HCT116 (cell line): ENCODE measurements around the gene ACTR1A. TPM values are rescaled to one million over a fixed set of nuclear protein-coding genes. Genes with fewer than 3 reads are reported as not detected.

Source experiments
- ATAC-seq: fragments of 200-7000 bp; cut with Tn5 transposase; 2 replicates; pipeline ENCODE4 v1.9.1; 2020; ENCODE audit warnings: mild to moderate bottlenecking, moderate library complexity
- BruUV-seq: library from RNA; stranded (reverse); fragments of 400-500 nt; replicated peaks from 2 replicates; lab custom pipeline; 2021; lab: Mats Ljungman, UMichigan
- CTCF ChIA-PET: fragments of 300-600 bp; sonication (Branson Sonifier 250); formaldehyde crosslinking; loops from one replicate; lab custom pipeline; 2021; ENCODE audit warnings: antibody characterized with exemption; lab: Charles Lee
- POLR2A ChIA-PET: fragments of 300-600, 350-600 bp; sonication (Branson Sonifier 250); formaldehyde crosslinking; loops from one replicate; lab custom pipeline; 2021; ENCODE audit warnings: antibody characterized with exemption; lab: Charles Lee
- RAD21 ChIA-PET, 2 experiments: fragments of 300-600 bp; sonication (Branson Sonifier 250); formaldehyde crosslinking; loops; one replicate each; lab custom pipeline; 2023; ENCODE audit warnings: low total read pairs in 2 of 2; ENCODE audit not compliant: uncharacterized antibody in 2 of 2, unreplicated experiment in 2 of 2, low non-redundant PET in 1 of 2; lab: Charles Lee
- DNase-seq: peaks from one replicate; pipeline ENCODE4 v3.0.0-alpha.2; 2010; ENCODE audit warnings: low read depth, low spot score
- H2AFZ ChIP-seq: fragments of 200-600 bp; shearing (Covaris generic), sonication (generic); 2 replicates; pipeline ENCODE4 v1.6.1; 2017; ENCODE audit warnings: low read depth, mixed run types, mixed read lengths, antibody characterized with exemption, low read length; ENCODE audit not compliant: poor library complexity, severe bottlenecking
- H3K27ac ChIP-seq: 2 replicates; pipeline ENCODE4 v1.5.1; 2012; ENCODE audit warnings: low read depth, low read length
- H3K27me3 ChIP-seq: fragments of 200-600 bp; sonication (generic); 2 replicates; pipeline ENCODE4 v1.6.1; 2016; ENCODE audit warnings: mixed run types, low read length, mixed read lengths; ENCODE audit not compliant: insufficient read depth
- H3K36me3 ChIP-seq, 2 experiments: fragments of 200-500 bp in 1 of 2; fragments of 200-600 bp in 1 of 2; sonication (Bioruptor generic) in 1 of 2; sonication (generic) in 1 of 2; 2 replicates each; pipeline versions ENCODE4 v1.5.1 to v1.6.1; 2014 to 2016; ENCODE audit warnings: low read length in 2 of 2, inconsistent platforms in 1 of 2, mixed read lengths in 1 of 2, mixed run types in 1 of 2; ENCODE audit not compliant: insufficient read depth in 2 of 2, control insufficient read depth in 1 of 2
- H3K4me1 ChIP-seq, 2 experiments: fragments of 200-600 bp in 1 of 2; sonication (generic) in 1 of 2; 2 replicates each; pipeline versions ENCODE4 v1.5.1 to v1.6.1; 2012 to 2017; ENCODE audit warnings: low read length in 2 of 2, inconsistent platforms in 1 of 2, mild to moderate bottlenecking in 1 of 2, mixed read lengths in 1 of 2, mixed run types in 1 of 2, moderate library complexity in 1 of 2; ENCODE audit not compliant: insufficient read depth in 2 of 2, control insufficient read depth in 1 of 2
- H3K4me2 ChIP-seq: fragments of 200-600 bp; sonication (generic); 2 replicates; pipeline ENCODE4 v1.6.1; 2017; ENCODE audit warnings: mixed run types, low read length, mixed read lengths
- H3K4me3 ChIP-seq, 2 experiments: fragments of 200-600 bp in 1 of 2; sonication (generic) in 1 of 2; replicated peaks in 1 of 2; 2 replicates each; pipeline ENCODE4 v1.5.1; 2011 to 2016; ENCODE audit warnings: low read length in 2 of 2, control low read depth in 1 of 2, low read depth in 1 of 2, mild to moderate bottlenecking in 1 of 2, mixed read lengths in 1 of 2, mixed run types in 1 of 2
- H3K79me2 ChIP-seq: fragments of 200-600 bp; sonication (generic); 2 replicates; pipeline ENCODE4 v1.6.1; 2017; ENCODE audit warnings: mild to moderate bottlenecking, mixed run types, low read length, moderate library complexity, mixed read lengths; ENCODE audit not compliant: insufficient read depth
- H3K9ac ChIP-seq: fragments of 200-600 bp; sonication (generic); 2 replicates; pipeline ENCODE4 v1.6.1; 2016; ENCODE audit warnings: low read length, mixed read lengths
- H3K9me2 ChIP-seq: fragments of 200-600 bp; sonication (generic), shearing (Covaris generic); 2 replicates; pipeline ENCODE4 v1.6.1; 2017; ENCODE audit warnings: mixed run types, mild to moderate bottlenecking, moderate library complexity; ENCODE audit not compliant: insufficient read depth
- H3K9me3 ChIP-seq, 2 experiments: fragments of 200-500 bp in 1 of 2; fragments of 200-600 bp in 1 of 2; sonication (Bioruptor generic) in 1 of 2; sonication (generic) in 1 of 2; 2 replicates each; pipeline ENCODE4 v1.6.1; 2014 to 2017; ENCODE audit warnings: low read length in 2 of 2, mixed read lengths in 2 of 2, inconsistent platforms in 1 of 2, low read depth in 1 of 2, mild to moderate bottlenecking in 1 of 2, mixed run types in 1 of 2, moderate library complexity in 1 of 2; ENCODE audit not compliant: control insufficient read depth in 1 of 2, insufficient read depth in 1 of 2
- H4K20me1 ChIP-seq: fragments of 200-600 bp; sonication (generic), shearing (Covaris generic); 2 replicates; pipeline ENCODE4 v1.6.1; 2017; ENCODE audit warnings: mixed run types, mild to moderate bottlenecking, moderate library complexity; ENCODE audit not compliant: insufficient read depth
- CEBPB ChIP-seq: IDR thresholded peaks from 2 replicates; pipeline ENCODE4 v1.6.1; 2012; ENCODE audit warnings: low read depth
- EGR1 ChIP-seq: IDR thresholded peaks from 2 replicates; pipeline ENCODE4 v1.6.1; 2012; ENCODE audit warnings: low read depth
- EZH2phosphoT487 ChIP-seq: fragments of 200-600 bp; IDR thresholded peaks from 2 replicates; pipeline ENCODE4 v1.6.1; 2018; ENCODE audit warnings: antibody characterized with exemption, borderline replicate concordance
- JUND ChIP-seq: IDR thresholded peaks from 2 replicates; pipeline ENCODE4 v1.6.1; 2012
- MAX ChIP-seq: IDR thresholded peaks from 2 replicates; pipeline ENCODE4 v1.6.1; 2012
- POLR2AphosphoS5 ChIP-seq: IDR thresholded peaks from 2 replicates; pipeline ENCODE4 v1.6.1; 2011; ENCODE audit warnings: mild to moderate bottlenecking, low read depth, low read length, moderate library complexity
- SP1 ChIP-seq: IDR thresholded peaks from 2 replicates; pipeline ENCODE4 v1.6.1; 2012; ENCODE audit warnings: low read depth
- SRF ChIP-seq: IDR thresholded peaks from 2 replicates; pipeline ENCODE4 v1.6.1; 2012; ENCODE audit warnings: low read depth
- TCF7L2 ChIP-seq: IDR thresholded peaks from 2 replicates; pipeline ENCODE4 v1.7.0; 2011; ENCODE audit warnings: borderline replicate concordance, inconsistent platforms; ENCODE audit not compliant: insufficient read depth, insufficient read length; ENCODE audit errors: extremely low read depth
- ZFX ChIP-seq: fragments of 450-650 bp; IDR thresholded peaks from 2 replicates; pipeline ENCODE4 v1.6.1; 2017
- ZNF274 ChIP-seq: fragments of 200-500 bp; sonication (Bioruptor generic); IDR thresholded peaks from 2 replicates; pipeline ENCODE4 v1.6.1; 2014; ENCODE audit warnings: mild to moderate bottlenecking, low read depth, low read length, inconsistent platforms
- intact Hi-C: fragments of 100-400 bp; cut with micrococcal nuclease; formaldehyde crosslinking; loops from 2 replicates; pipeline ENCODE4 v1.10.0; 2022
- total RNA-seq: library from RNA; stranded (reverse); gene quantifications from one replicate; pipeline ENCODE4 v1.2.1, GENCODE V29; 2021; ENCODE audit not compliant: unreplicated experiment
- TF ChIP-seq, protein P1 (sequence below): IDR thresholded peaks from 2 replicates; pipeline ENCODE4 v1.6.1; 2012; ENCODE audit warnings: low read depth
- TF ChIP-seq, protein P2 (sequence below): IDR thresholded peaks from 2 replicates; pipeline ENCODE4 v1.6.1; 2012
- TF ChIP-seq, protein P3 (sequence below), 3 experiments: fragments of 200-600 bp in 1 of 3; sonication (generic) in 1 of 3; IDR thresholded peaks in 2 of 3; conservative IDR thresholded peaks in 1 of 3; 2 replicates each; pipeline ENCODE4 v1.5.1; 2012 to 2017; ENCODE audit warnings: low read depth in 2 of 3, low read length in 2 of 3, antibody characterized with exemption in 1 of 3, borderline replicate concordance in 1 of 3, control low read depth in 1 of 3, mild to moderate bottlenecking in 1 of 3, mixed read lengths in 1 of 3, mixed run types in 1 of 3, moderate library complexity in 1 of 3; ENCODE audit not compliant: insufficient read depth in 1 of 3

Gene ACTR1A
- total RNA-seq, 1 experiment from 2014 or later: 94.2 TPM

DNA sequence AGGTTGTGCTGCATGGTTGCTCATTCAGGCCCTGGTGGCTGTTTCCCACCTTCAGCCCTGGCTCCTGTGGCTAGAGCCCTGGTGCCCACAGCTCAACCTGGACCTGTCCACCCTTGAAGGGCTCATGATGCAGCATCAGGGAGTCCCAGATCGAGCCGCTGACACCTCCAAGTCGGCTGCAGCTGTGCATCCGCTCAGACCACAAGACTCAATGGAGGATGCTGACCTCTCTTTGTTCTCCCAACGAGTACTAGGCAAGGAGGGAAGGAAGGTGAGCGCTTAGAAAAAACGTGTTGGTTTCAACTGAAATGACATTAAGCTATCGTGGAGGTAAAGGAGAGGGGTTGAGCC, 41.7 kb downstream of the ACTR1A start:
- no peak for TF ChIP-seq ZNF274
- no peak for TF ChIP-seq SP1
- TF ChIP-seq, protein P1, sequence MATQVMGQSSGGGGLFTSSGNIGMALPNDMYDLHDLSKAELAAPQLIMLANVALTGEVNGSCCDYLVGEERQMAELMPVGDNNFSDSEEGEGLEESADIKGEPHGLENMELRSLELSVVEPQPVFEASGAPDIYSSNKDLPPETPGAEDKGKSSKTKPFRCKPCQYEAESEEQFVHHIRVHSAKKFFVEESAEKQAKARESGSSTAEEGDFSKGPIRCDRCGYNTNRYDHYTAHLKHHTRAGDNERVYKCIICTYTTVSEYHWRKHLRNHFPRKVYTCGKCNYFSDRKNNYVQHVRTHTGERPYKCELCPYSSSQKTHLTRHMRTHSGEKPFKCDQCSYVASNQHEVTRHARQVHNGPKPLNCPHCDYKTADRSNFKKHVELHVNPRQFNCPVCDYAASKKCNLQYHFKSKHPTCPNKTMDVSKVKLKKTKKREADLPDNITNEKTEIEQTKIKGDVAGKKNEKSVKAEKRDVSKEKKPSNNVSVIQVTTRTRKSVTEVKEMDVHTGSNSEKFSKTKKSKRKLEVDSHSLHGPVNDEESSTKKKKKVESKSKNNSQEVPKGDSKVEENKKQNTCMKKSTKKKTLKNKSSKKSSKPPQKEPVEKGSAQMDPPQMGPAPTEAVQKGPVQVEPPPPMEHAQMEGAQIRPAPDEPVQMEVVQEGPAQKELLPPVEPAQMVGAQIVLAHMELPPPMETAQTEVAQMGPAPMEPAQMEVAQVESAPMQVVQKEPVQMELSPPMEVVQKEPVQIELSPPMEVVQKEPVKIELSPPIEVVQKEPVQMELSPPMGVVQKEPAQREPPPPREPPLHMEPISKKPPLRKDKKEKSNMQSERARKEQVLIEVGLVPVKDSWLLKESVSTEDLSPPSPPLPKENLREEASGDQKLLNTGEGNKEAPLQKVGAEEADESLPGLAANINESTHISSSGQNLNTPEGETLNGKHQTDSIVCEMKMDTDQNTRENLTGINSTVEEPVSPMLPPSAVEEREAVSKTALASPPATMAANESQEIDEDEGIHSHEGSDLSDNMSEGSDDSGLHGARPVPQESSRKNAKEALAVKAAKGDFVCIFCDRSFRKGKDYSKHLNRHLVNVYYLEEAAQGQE: no peak
- TF ChIP-seq, protein P2, sequence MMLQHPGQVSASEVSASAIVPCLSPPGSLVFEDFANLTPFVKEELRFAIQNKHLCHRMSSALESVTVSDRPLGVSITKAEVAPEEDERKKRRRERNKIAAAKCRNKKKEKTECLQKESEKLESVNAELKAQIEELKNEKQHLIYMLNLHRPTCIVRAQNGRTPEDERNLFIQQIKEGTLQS: no peak
- TF ChIP-seq, protein P3, sequence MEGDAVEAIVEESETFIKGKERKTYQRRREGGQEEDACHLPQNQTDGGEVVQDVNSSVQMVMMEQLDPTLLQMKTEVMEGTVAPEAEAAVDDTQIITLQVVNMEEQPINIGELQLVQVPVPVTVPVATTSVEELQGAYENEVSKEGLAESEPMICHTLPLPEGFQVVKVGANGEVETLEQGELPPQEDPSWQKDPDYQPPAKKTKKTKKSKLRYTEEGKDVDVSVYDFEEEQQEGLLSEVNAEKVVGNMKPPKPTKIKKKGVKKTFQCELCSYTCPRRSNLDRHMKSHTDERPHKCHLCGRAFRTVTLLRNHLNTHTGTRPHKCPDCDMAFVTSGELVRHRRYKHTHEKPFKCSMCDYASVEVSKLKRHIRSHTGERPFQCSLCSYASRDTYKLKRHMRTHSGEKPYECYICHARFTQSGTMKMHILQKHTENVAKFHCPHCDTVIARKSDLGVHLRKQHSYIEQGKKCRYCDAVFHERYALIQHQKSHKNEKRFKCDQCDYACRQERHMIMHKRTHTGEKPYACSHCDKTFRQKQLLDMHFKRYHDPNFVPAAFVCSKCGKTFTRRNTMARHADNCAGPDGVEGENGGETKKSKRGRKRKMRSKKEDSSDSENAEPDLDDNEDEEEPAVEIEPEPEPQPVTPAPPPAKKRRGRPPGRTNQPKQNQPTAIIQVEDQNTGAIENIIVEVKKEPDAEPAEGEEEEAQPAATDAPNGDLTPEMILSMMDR (IDR thresholded peaks at IDR 0.05 in 2 of 3, conservative IDR thresholded peaks at IDR 0.05 in 1 of 3; ENCODE audit: borderline replicate concordance in 1 of 3, insufficient read depth in 1 of 3, low read depth in 2 of 3, low read length in 2 of 3): no peak
- TF ChIP-seq SRF: no peak
- TF ChIP-seq ZFX: no peak
- no peak for TF ChIP-seq EGR1
- TF ChIP-seq EZH2phosphoT487: no peak
- TF ChIP-seq TCF7L2: no peak
- no peak for TF ChIP-seq POLR2AphosphoS5
- TF ChIP-seq MAX: no peak
- no peak for TF ChIP-seq JUND
- no peak for TF ChIP-seq CEBPB
- Histone ChIP-seq H4K20me1 (no peaks in the 10 kb centered on the region), H3K9me3 (no peaks in the 10 kb centered on the region), H3K4me2 (peak overlapping the region; percentile 93), H3K27me3 (no peaks in the 10 kb centered on the region), H3K4me1 (peaks cover 31 to 38% of the 10 kb centered on the region in 2 experiments), H3K4me3 (peak overlapping the region; percentile 18 to 72; a peak in 3 of 4 replicates), H3K27ac (no peak overlapping the region; the same call in 1 of the 2 replicates), H3K9ac (peak overlapping the region; percentile 84), H2AFZ (peak overlapping the region; percentile 67), H3K36me3 (0 out of 4 replicates have a peak, but pooled peaks cover 0 to 1% of the 10 kb centered on the region in 2 experiments), H3K9me2 (no peaks in the 10 kb centered on the region), H3K79me2 (peaks cover 37% of the 10 kb centered on the region; the same call in 1 of the 2 replicates)
- ChIA-PET RAD21 (no interaction called here), POLR2A (interaction anchor here (0.9 to 3.4 kb wide), 4 partner anchors 9 to 42 kb away, joined by 3 to 39 read pairs (median 6); partner anchors contain the start of genes ACTR1A, C10orf95 and CUEDC2), CTCF (interaction anchor here (0.9 to 2.9 kb wide), 7 partner anchors 10 to 291 kb away, joined by 3 to 18 read pairs (median 7); partner anchors contain the start of gene C10orf95)
- intact Hi-C loops: loop anchor here (5.0 kb wide), 2 partner anchors 39 to 229 kb away; partner anchors contain the start of gene FBXL15
- DNase-seq (no peak), ATAC-seq (peak; percentile 18)
- BruUV-seq: no TSS peak
